ENCODE measurements around the gene TACC3.

TACC3 gene

DNA sequence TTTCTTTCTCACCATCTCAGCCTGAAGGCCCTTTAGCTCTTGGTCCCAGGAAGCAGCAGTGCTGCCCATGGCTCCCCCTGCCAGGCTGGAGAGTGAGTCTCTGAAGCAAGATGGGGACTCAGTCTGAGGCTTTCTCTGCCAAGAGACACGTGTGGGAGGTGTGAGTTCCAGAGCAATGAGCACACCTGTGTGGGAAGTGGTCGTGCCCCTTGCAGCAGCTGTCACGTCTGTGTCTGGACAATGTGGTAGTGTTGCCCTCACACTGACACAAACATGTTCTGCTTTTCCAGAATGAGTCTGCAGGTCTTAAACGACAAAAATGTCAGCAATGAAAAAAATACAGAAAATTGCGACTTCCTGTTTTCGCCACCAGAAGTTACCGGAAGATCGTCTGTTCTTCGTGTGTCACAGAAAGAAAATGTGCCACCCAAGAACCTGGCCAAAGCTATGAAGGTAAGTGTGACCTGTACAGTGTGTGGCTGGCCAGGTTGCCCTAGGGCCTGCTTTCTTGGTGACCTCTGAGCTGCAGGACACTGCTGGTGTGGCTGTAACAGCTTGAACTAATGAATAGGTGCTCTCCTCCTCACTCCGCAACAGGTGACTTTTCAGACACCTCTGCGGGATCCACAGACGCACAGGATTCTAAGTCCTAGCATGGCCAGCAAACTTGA lies 1.9 kb downstream of the TACC3 start:
- DNase-seq (ENCODE audit: low read depth in 2 of 2) = peak in 1 of 2 donors; percentile 40

DNA sequence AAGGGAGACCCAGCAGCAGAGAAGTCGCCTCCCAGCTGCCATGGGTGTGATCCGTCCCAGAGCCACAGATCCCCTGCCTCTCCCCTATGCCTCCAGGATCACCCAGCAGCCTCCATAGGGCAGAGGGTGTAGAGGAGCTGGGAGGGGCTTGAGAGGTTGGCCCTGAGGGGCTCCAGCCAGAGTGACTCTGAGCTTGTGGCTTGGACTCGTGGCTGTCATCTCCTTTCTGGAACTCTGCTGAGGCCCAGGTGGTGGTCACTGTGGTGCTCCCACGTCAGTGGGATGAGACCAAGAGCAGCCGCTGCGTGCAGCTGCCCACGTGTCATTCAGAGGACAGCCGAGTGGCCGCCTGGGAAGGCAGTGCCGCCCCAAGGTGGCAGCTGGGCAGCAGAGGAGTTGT lies 4.2 kb downstream of the TACC3 start:
- DNase-seq (ENCODE audit: low read depth in 2 of 2) = no peak

DNA sequence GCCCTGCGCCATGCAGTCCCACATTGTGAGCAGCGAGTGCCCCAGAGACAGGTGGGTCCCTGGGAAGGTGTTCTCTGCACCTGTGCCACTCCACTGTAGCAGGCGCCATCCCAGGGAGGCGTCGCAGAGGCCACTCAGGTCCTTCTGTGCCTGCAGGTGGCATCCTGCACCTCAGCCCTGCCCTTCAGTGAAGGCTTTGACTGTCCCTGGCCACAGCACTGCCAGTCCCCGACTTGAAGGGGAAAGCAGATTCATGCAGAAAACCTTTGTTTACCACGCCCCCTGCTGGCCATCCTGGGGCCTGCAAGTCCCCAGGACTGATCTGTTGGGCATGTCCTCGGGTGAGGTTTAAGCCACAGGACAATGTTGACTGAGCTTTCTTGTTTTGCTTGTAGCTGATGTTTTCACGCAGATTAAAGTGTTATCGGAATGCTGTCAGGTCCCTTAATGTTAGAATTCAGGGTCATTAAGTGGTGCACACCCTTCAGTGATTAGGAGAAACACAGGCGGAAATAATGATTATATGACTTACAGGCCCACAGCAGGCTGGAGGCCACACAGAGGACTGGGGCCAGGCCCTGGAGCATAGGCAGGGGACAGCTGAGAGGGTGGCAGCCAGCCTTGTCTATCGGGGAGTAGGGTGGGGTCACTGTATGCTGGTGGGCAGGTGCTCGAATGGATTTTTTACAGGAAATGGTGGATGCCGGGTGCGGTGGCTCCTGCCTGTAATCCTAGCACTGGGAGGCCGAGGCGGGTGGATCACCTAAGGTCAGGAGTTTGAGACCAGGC lies 5.0 kb downstream of the TACC3 start:
- peak; percentile 83 to 90 for DNase-seq (ENCODE audit: low read depth in 2 of 2)

GRCh38 chr4:1727117-1728031 lies 6.1 kb downstream of the TACC3 start:
- no peak for DNase-seq (ENCODE audit: low read depth in 2 of 2)

- no peak for DNase-seq (ENCODE audit: low read depth in 2 of 2)
Measured at GRCh38 chr4:1728061-1728980, 7.0 kb downstream of the TACC3 start.

GRCh38 chr4:1730532-1731135 lies 9.3 kb downstream of the TACC3 start:
- no peak for DNase-seq (ENCODE audit: low read depth in 2 of 2)

DNA sequence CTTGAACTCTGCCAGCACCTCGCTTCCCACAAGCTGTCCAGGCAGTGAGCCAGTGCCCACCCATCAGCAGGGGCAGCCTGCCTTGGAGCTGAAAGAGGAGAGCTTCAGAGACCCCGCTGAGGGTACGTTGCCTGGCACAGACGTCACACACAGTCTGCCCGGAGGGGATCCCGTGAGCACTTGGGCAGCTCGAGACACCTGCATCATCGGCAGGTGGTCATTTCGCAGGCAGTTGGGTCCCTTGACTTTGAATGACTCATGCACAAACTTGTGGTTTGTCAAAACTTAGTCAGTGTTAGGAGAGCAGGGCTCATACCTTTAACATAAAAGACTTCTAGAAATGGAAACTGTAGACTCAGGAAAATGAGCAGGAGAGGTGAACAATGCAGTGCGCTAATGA lies 9.9 kb downstream of the TACC3 start:
- no peak for DNase-seq (ENCODE audit: low read depth in 2 of 2)

DNA sequence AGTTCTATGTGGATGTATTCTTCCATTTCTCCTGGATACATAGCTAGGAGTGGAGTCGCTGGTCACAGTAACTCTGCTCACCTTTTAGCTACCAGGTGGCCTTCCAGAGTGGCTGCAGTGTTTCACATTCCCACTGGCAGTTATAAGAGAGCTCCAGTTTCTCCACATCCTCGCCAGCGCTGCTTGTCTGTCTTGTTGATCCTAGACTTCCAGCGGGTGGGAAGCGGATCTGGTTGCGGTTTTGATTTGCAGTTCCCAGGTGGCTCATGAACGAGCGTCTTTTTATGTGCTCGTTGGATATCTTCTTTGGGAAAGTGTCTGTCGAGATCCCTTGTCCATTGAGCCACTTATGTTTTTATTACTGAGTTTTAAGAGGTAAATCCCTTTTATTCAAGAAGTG lies 11.6 kb downstream of the TACC3 start:
- DNase-seq (ENCODE audit: low read depth in 2 of 2) = no peak

DNA sequence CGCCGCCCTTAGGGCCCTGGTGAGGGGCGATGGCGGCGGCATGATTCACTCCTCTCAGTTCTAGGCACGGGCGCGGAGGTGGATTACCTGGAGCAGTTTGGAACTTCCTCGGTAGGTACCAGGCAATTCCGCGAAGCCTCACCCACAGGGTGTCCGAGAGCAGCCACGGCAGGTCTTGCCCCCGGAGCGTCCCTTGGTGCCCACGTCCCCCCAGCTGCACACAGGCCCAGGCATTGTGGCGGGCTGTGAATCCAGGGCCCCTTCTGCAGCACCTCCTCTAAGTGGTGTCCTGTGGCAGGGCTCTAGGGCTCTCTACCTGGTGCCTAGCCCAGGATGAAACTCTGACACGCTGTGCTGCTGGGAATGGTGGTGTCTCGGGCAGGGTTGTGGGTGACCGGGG lies 13.9 kb downstream of the TACC3 start:
- no peak for DNase-seq (ENCODE audit: low read depth in 2 of 2)

DNA sequence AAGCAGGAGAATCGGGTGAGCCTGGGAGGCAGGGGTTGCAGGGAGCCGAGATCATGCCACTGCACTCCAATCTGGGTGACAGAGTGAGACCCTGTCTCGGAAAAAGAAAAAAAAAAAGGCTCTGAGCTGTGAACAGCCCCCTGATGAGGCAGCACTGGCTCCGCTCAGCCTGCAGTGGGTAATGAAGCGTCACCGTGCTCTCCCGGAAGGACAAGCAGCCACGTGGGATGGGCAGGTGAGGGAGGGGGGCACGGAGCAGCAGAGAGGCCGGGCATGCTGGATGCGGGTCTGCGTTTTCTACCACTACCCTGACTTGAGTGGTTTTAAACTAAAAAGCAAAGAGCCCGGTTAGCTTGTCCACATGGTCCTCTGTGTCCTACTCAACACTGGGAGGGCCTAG lies 15.5 kb downstream of the TACC3 start:
- no peak for DNase-seq (ENCODE audit: low read depth in 2 of 2)

DNA sequence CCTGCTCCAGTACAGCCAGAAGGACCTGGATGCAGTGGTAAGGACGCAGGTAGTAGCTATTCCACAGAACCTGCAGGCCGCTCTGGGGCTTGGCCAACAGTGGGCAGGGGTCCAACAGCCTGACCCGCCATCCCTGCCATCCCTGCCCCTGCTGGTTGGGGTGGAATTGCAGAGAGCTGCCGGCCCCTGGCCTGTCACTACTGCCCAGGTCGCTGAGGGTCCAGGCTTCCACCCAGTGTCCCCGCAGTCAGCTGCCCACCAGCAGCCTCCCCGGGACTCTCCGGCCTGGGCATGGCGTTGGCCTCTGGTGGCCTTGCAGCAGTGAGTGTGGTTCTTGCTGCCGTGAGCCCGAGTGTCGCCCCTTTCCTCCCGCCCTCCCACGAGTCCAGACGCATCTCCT lies 16.3 kb downstream of the TACC3 start:
- DNase-seq (ENCODE audit: low read depth in 2 of 2) = no peak

DNA sequence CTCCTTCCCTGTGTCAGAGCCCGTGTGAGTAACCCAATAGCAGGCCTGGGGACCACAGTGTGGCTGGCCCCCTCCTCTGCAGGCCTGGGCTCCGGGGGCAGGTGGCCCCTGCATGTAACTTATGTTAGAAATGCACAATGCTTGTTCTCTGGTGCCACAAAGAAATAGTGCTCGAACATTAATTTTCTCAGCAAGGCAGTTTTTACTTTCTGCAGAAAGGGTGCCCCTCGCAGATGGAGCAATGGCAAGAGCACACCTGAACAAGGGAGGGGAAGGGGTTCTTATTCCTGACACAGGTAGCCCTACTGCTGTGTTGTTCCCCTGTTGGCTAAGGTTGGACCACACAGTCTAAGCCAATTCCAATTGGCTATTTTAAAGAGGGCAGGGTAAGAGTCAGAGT lies 17.1 kb downstream of the TACC3 start:
- no peak for DNase-seq (ENCODE audit: low read depth in 2 of 2)

GRCh38 chr4:1739358-1739757 lies 18.0 kb downstream of the TACC3 start:
- no peak for DNase-seq (ENCODE audit: low read depth in 2 of 2)

DNA sequence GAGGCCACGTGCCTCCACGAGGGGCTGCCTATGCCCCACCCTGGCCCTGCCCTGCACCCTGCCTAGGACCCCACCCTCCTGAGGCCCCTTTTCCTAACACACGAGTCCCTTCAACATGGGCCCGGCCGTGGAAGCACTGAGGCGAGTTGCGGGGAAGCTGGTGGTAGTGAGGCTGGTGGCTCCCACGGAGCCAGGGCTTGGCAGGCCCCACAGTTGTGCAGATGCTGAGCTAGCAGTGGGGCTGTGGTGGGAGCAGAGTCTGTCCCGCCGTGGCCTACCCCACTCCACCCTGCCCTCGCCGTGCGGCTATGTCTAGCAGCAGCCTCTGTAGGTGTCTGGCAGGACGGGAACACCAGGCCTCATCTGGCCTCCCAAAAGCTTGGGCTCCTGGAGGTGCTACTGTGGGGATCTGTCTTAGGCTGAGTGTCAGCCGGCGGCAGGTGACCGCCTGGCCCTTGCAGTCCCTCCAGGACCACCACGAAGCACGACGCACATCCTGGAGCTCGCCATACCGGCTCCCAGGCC lies 18.8 kb downstream of the TACC3 start:
- no peak for DNase-seq (ENCODE audit: low read depth in 2 of 2)

- DNase-seq (ENCODE audit: low read depth in 2 of 2) = no peak
Measured at GRCh38 chr4:1741208-1741607, 19.9 kb downstream of the TACC3 start.

DNA sequence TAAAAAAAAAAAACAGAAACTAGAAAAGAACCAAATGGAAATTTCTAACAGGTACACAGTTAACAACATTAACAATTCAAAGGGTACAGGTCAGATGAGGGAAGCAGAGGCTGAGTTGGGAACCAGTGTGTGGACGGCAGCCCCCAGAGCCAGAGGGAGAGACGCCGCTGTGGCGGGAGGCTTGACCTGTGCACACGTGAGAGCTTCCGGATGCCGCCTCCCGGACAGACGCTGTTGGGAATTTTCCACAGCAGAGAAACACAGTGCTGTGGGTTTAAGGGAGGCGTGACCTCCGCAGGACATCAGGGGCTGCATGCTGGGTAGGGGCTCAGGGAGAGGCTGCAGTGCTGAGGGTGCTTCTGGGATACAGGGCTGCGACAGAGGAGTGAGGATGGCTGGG lies 22.2 kb downstream of the TACC3 start:
- DNase-seq (ENCODE audit: low read depth in 2 of 2) = no peak

DNA sequence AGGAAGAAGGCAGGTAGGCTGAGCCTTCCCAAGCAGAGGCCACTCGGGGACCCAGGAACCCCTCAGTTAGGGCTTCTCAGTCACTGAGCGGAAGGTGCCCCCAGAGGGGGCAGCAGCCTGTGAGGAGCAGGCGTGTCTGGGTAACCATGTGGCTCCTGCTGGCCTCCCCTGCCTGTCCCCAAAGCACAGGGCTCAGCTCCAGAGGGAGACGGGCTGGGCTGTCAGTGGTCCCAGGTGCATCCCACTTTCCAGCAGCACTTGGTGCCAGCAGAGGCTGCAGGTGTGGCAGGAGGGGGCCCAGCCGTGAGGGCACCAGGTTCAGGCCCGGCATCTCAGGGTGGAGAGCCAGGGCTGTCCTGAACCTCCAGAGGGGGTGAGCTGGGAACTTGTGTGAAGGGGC lies 22.7 kb downstream of the TACC3 start:
- DNase-seq (ENCODE audit: low read depth in 2 of 2) = no peak

GRCh38 chr4:1744552-1744951 lies 23.2 kb downstream of the TACC3 start:
- DNase-seq (ENCODE audit: low read depth in 2 of 2) = no peak

DNA sequence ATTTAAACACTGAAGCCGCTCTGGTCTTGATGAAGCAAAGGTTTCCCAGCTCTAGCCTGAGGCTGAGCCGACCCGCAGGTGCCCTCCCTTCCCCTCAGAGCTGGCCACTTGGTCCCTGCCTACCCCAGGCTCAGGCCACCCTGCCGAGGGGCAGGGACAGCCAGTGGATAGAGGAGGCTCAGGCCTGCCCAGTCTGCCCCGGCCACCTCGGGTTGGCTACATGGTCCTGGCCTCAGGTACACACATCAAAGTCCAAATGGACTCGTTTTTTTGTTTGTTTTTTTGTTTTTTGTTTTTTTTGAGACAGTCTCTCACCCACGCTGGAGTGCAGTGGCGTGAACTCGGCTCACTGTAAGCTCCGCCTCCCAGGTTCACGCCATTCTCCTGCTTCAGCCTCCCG lies 23.8 kb downstream of the TACC3 start:
- DNase-seq (ENCODE audit: low read depth in 2 of 2) = no peak

DNA sequence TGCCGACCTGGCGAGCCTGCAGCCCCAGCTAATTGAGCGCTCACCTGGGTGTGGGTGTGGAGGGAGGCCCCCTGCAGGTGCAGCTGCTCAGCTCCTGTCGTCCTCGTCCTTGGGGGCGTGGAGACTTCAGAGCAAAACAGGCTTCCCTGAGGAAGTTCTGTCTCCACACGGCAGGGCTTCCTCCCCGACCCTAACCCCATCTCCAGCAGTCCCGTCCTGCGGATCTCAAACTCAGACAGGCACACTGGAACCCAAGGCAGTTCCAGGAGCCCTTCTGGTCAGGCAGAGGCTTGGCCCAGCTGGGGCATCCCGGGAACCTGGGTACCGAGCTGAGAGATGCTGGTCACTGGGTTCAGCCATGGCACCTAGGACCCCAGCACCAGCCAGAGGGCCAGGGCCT lies 24.4 kb downstream of the TACC3 start:
- DNase-seq (ENCODE audit: low read depth in 2 of 2) = no peak

DNA sequence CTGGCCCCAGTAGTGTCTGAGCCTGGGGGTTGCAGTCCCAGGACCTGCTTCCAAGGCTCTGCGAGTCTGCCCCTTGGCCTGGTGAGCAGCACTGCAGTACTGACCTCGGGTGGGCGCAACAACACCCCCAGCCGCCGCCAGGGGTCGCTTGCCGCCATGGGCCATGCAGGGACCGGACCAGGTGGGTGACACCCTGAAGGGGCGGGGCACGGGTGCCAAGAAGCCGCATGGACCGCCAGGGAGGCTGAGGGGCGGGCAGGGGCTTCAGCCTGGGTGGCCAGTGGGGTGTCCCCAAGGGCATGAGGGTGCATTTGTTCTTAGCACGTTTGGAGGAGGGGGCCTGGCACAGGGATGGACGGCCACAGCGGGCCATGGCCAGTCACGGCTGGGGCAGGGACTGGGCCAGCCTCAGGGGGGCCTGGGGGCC lies 25.0 kb downstream of the TACC3 start:
- DNase-seq (ENCODE audit: low read depth in 2 of 2) = peak; percentile 84 to 85

All from stimulated activated CD4-positive, alpha-beta T cell treated with anti-CD3 and anti-CD28 coated beads, Interleukin-4, amount 100 ng/mL, for 48 hours (primary cell).